ENCODE data around the gene ACTG2. TPM values are rescaled to one million over a fixed set of nuclear protein-coding genes. Genes with fewer than 3 reads are reported as not detected.

ACTG2 gene
- total RNA-seq, 1 experiment from 2014 or later, result 2.7 TPM

GRCh38 chr2:73851274-73851673, 41.5 kb upstream of the ACTG2 start:
- intact Hi-C loops (cut with micrococcal nuclease; ENCODE audit: unreplicated experiment), result no loop called here
- Histone ChIP-seq H3K36me3 (ENCODE audit: insufficient read depth, low read length, poor library complexity, severe bottlenecking) (peaks cover 72% of the 10 kb centered on the region), H3K4me3 (ENCODE audit: low read depth, low read length, poor library complexity, severe bottlenecking) (no peak overlapping the region), H3K9me3 (ENCODE audit: low read depth, low read length, poor library complexity, severe bottlenecking) (no peaks in the 10 kb centered on the region), H3K4me1 (ENCODE audit: insufficient read depth, low read length, poor library complexity, severe bottlenecking) (no peaks in the 10 kb centered on the region), H3K27me3 (replicated peaks; ENCODE audit: insufficient read depth, low read depth, low read length, poor library complexity) (no peaks in the 10 kb centered on the region), H3K27ac (ENCODE audit: low read depth, low read length, poor library complexity, severe bottlenecking) (no peak overlapping the region)
- TF ChIP-seq CTCF (conservative IDR thresholded peaks at IDR 0.05; ENCODE audit: low read depth, low read length), result peak; percentile 44
- no peak for TF ChIP-seq EZH2 (IDR thresholded peaks at IDR 0.05; ENCODE audit: borderline replicate concordance, low read depth, low read length, poor library complexity, severe bottlenecking)
- no TSS peak for BruUV-seq (replicated peaks)
- peak; percentile 26 for DNase-seq (ENCODE audit: low spot score)
- ChIA-PET POLR2A (ENCODE audit: low non-redundant PET) (no interaction called here), CTCF (no interaction called here)

- TF ChIP-seq EZH2 (IDR thresholded peaks at IDR 0.05; ENCODE audit: borderline replicate concordance, low read depth, low read length, poor library complexity, severe bottlenecking) (no peak), CTCF (conservative IDR thresholded peaks at IDR 0.05; ENCODE audit: low read depth, low read length) (no peak)
- CTCF ChIA-PET, result no interaction called here
- Histone ChIP-seq H3K27ac (ENCODE audit: low read depth, low read length, poor library complexity, severe bottlenecking) (no peak overlapping the region), H3K4me3 (ENCODE audit: low read depth, low read length, poor library complexity, severe bottlenecking) (no peak overlapping the region), H3K9me3 (ENCODE audit: low read depth, low read length, poor library complexity, severe bottlenecking) (no peaks in the 10 kb centered on the region), H3K4me1 (ENCODE audit: insufficient read depth, low read length, poor library complexity, severe bottlenecking) (no peaks in the 10 kb centered on the region), H3K36me3 (ENCODE audit: insufficient read depth, low read length, poor library complexity, severe bottlenecking) (peaks cover 72% of the 10 kb centered on the region), H3K27me3 (replicated peaks; ENCODE audit: insufficient read depth, low read depth, low read length, poor library complexity) (no peaks in the 10 kb centered on the region)
- no TSS peak for BruUV-seq (replicated peaks)
- intact Hi-C loops (cut with micrococcal nuclease; ENCODE audit: unreplicated experiment), result no loop called here
- POLR2A ChIA-PET (ENCODE audit: low non-redundant PET), result no interaction called here
- DNase-seq (ENCODE audit: low spot score), result peak; percentile 39
Observed at GRCh38 chr2:73852020-73852419, 40.8 kb upstream of the ACTG2 start.

GRCh38 chr2:73855526-73855925, 37.3 kb upstream of the ACTG2 start:
- Histone ChIP-seq H3K36me3 (ENCODE audit: insufficient read depth, low read length, poor library complexity, severe bottlenecking) (peaks cover 48% of the 10 kb centered on the region), H3K27ac (ENCODE audit: low read depth, low read length, poor library complexity, severe bottlenecking) (no peak overlapping the region), H3K4me1 (ENCODE audit: insufficient read depth, low read length, poor library complexity, severe bottlenecking) (no peaks in the 10 kb centered on the region), H3K4me3 (ENCODE audit: low read depth, low read length, poor library complexity, severe bottlenecking) (no peak overlapping the region), H3K27me3 (replicated peaks; ENCODE audit: insufficient read depth, low read depth, low read length, poor library complexity) (no peaks in the 10 kb centered on the region), H3K9me3 (ENCODE audit: low read depth, low read length, poor library complexity, severe bottlenecking) (no peaks in the 10 kb centered on the region)
- no peak for TF ChIP-seq CTCF (conservative IDR thresholded peaks at IDR 0.05; ENCODE audit: low read depth, low read length)
- TF ChIP-seq EZH2 (IDR thresholded peaks at IDR 0.05; ENCODE audit: borderline replicate concordance, low read depth, low read length, poor library complexity, severe bottlenecking), result no peak
- ChIA-PET CTCF (no interaction called here), POLR2A (ENCODE audit: low non-redundant PET) (no interaction called here)
- intact Hi-C loops (cut with micrococcal nuclease; ENCODE audit: unreplicated experiment), result no loop called here
- DNase-seq (ENCODE audit: low spot score), result no peak
- no TSS peak for BruUV-seq (replicated peaks)
